Measurements from ENCODE around the gene CABYR.
"Not testable (repeated sequence)": the region's sequence is repeated elsewhere in the genome, so short reads cannot be mapped to it uniquely, and the experiment has no call there.

The CABYR gene

GRCh38 chr18:24130494-24130893 lies 8.4 kb upstream of the CABYR start:
- no peak for DNase-seq (ENCODE audit: low read depth)

- peak; percentile 40 for DNase-seq (ENCODE audit: low read depth)
These were observed 1.9 kb upstream of the CABYR start for GRCh38 chr18:24136967-24137373.

GRCh38 chr18:24138409-24138788 lies 463 bp upstream of the CABYR start:
- no peak for DNase-seq (ENCODE audit: low read depth)

- no peak for DNase-seq (ENCODE audit: low read depth)
These were observed 1.8 kb downstream of the CABYR start for GRCh38 chr18:24140697-24141096.

GRCh38 chr18:24142376-24142775 lies 3.5 kb downstream of the CABYR start:
- DNase-seq (ENCODE audit: low read depth): no peak

- DNase-seq (ENCODE audit: low read depth): not testable (repeated sequence)
These were observed 10.7 kb downstream of the CABYR start for GRCh38 chr18:24149591-24149990.

- no peak for DNase-seq (ENCODE audit: low read depth)
These were observed 14.5 kb downstream of the CABYR start for GRCh38 chr18:24153397-24153796.

GRCh38 chr18:24157855-24158254 lies 19.0 kb downstream of the CABYR start:
- DNase-seq (ENCODE audit: low read depth): no peak

GRCh38 chr18:24160086-24160485 lies 21.2 kb downstream of the CABYR start:
- DNase-seq (ENCODE audit: low read depth): no peak

GRCh38 chr18:24161304-24161703 lies 22.4 kb downstream of the CABYR start:
- no peak for DNase-seq (ENCODE audit: low read depth)

GRCh38 chr18:24168496-24168895 lies 29.6 kb downstream of the CABYR start:
- DNase-seq (ENCODE audit: low read depth): no peak

- DNase-seq (ENCODE audit: low read depth): no peak
These were observed 31.5 kb downstream of the CABYR start for GRCh38 chr18:24170360-24170759.

GRCh38 chr18:24173997-24174396 lies 35.1 kb downstream of the CABYR start:
- no peak for DNase-seq (ENCODE audit: low read depth)

GRCh38 chr18:24176727-24177416 lies 38.0 kb downstream of the CABYR start:
- peak; percentile 38 for DNase-seq (ENCODE audit: low read depth)

- no peak for DNase-seq (ENCODE audit: low read depth)
These were observed 38.8 kb downstream of the CABYR start for GRCh38 chr18:24177499-24178133.

- DNase-seq (ENCODE audit: low read depth): no peak
These were observed 41.2 kb downstream of the CABYR start for GRCh38 chr18:24180048-24180447.

- DNase-seq (ENCODE audit: low read depth): no peak
These were observed 42.9 kb downstream of the CABYR start for GRCh38 chr18:24181806-24182205.

GRCh38 chr18:24185805-24186204 lies 46.9 kb downstream of the CABYR start:
- no peak for DNase-seq (ENCODE audit: low read depth)

GRCh38 chr18:24187049-24187448 lies 48.2 kb downstream of the CABYR start:
- DNase-seq (ENCODE audit: low read depth): no peak

- DNase-seq (ENCODE audit: low read depth): no peak
These were observed 48.8 kb downstream of the CABYR start for GRCh38 chr18:24187689-24188088.

- no peak for DNase-seq (ENCODE audit: low read depth)
These were observed 49.3 kb downstream of the CABYR start for GRCh38 chr18:24188120-24188519.

GRCh38 chr18:24189007-24189528 lies 50.2 kb downstream of the CABYR start:
- peak; percentile 36 for DNase-seq (ENCODE audit: low read depth)

GRCh38 chr18:24189664-24190346 lies 50.9 kb downstream of the CABYR start:
- no peak for DNase-seq (ENCODE audit: low read depth)
